K562 (cell line): ENCODE measurements around the gene SYF2. TPM values are rescaled to one million over a fixed set of nuclear protein-coding genes. Genes with fewer than 3 reads are reported as not detected.

Experiments used
- ARID4B ChIP-seq: sonication (generic); formaldehyde crosslinking; IDR thresholded peaks from 2 replicates; pipeline ENCODE4 v1.8.0; 2022; ENCODE audit warnings: mild to moderate bottlenecking, missing genetic modification reagents
- CREB3L1 ChIP-seq: fragments of 450-650 bp; IDR thresholded peaks from 2 replicates; pipeline ENCODE4 v1.6.1; 2014; ENCODE audit warnings: low read depth, mild to moderate bottlenecking, moderate library complexity, borderline replicate concordance
- CREB5 ChIP-seq: fragments of 250-450 bp; sonication (Bioruptor Pico); IDR thresholded peaks from 2 replicates; pipeline ENCODE4 v1.5.0; 2020; ENCODE audit warnings: mild to moderate bottlenecking
- HSF4 ChIP-seq: fragments of 250-450 bp; sonication (Bioruptor Pico); IDR thresholded peaks from 2 replicates; pipeline ENCODE4 v2.1.2; 2022; ENCODE audit warnings: mild to moderate bottlenecking, moderate library complexity, borderline replicate concordance
- JUND ChIP-seq, 2 experiments: IDR thresholded peaks; 2 replicates in 1 of 2; 3 replicates in 1 of 2; pipeline ENCODE4 v1.6.1; 2011; ENCODE audit warnings: borderline replicate concordance in 2 of 2, low read depth in 2 of 2, low read length in 2 of 2, improper control_type of control experiment in 1 of 2, missing biosample characterization in 1 of 2, missing genetic modification characterization in 1 of 2, missing genetic modification reagents in 1 of 2
- KLF13 ChIP-seq: fragments of 450-650 bp; IDR thresholded peaks from 2 replicates; pipeline ENCODE4 v1.6.1; 2016; ENCODE audit warnings: missing genetic modification characterization, low read depth, mild to moderate bottlenecking, missing compliant biosample characterization, moderate library complexity, borderline replicate concordance
- NR3C1 ChIP-seq: sonication (generic); formaldehyde crosslinking; IDR thresholded peaks from 2 replicates; pipeline ENCODE4 v1.8.1; 2022; ENCODE audit warnings: missing genetic modification reagents
- PKNOX1 ChIP-seq: fragments of 450-650 bp; IDR thresholded peaks from 2 replicates; pipeline ENCODE4 v1.6.1; 2016
- POLR2G ChIP-seq: fragments of 200-400 bp; formaldehyde crosslinking; IDR thresholded peaks from 2 replicates; pipeline ENCODE4 v1.6.1; 2017; ENCODE audit warnings: low read depth, mild to moderate bottlenecking, antibody characterized with exemption, low read length, moderate library complexity
- SMARCE1 ChIP-seq: fragments of 450-650 bp; IDR thresholded peaks from 2 replicates; pipeline ENCODE4 v1.7.1; 2016; ENCODE audit warnings: mild to moderate bottlenecking
- TFAM ChIP-seq: fragments of 250-450 bp; sonication (Bioruptor Pico); conservative IDR thresholded peaks from 2 replicates; pipeline ENCODE4 v1.5.0; 2021; ENCODE audit warnings: mild to moderate bottlenecking, moderate library complexity
- YY1 ChIP-seq, 3 experiments: IDR thresholded peaks; 2 replicates each; pipeline ENCODE4 v1.6.1; 2011; ENCODE audit warnings: low read length in 2 of 3, mild to moderate bottlenecking in 2 of 3, moderate library complexity in 2 of 3, borderline replicate concordance in 1 of 3, control low read depth in 1 of 3, low read depth in 1 of 3; ENCODE audit not compliant: insufficient read depth in 3 of 3, insufficient replicate concordance in 2 of 3, control insufficient read depth in 1 of 3, insufficient read length in 1 of 3; ENCODE audit errors: extremely low read depth in 1 of 3
- ZKSCAN3 ChIP-seq: fragments of 250-450 bp; sonication (Bioruptor Pico); IDR thresholded peaks from 2 replicates; pipeline ENCODE4 v1.4.0; 2020
- polyA plus RNA-seq, 8 experiments: library from polyadenylated mRNA; depleted of rRNA in 4 of 8; stranded (reverse) in 5 of 8; unstranded in 3 of 8; fragments of >200 nt; fragmentation: Nextera tagmentation in 2 of 8; fragmentation: Illumina TruSeq in 1 of 8; extraction: Ambion mirVana in 2 of 8; extraction: Trizol in 1 of 8; gene quantifications; 2 replicates each; pipeline versions ENCODE4 v1.2.1 to v1.2.3, GENCODE V29; 2011 to 2014; ENCODE audit warnings: inconsistent platforms in 1 of 8, missing spikeins in 1 of 8
- total RNA-seq, 7 experiments: library from RNA; depleted of rRNA in 6 of 7; stranded (reverse); fragments of >200 nt in 6 of 7; fragmentation: Illumina TruSeq in 2 of 7; extraction: Trizol in 2 of 7; gene quantifications; 2 replicates each; pipeline versions ENCODE4 v1.2.1 to v1.2.3, GENCODE V29; 2011 to 2021; ENCODE audit warnings: low replicate concordance in 1 of 7

Gene SYF2
- total and polyA plus RNA-seq, 9 of the 15 experiments (the other 6 are each of a cell fraction or from before 2014, with no cell fraction given) = 20.9 to 69.0 (median 43.2) TPM

GRCh38 chr1:25197235-25197975 is 34.9 kb downstream of the SYF2 start (continued):
- TF ChIP-seq CREB5 (no peak), NR3C1 (CRISPR knock-in tag) (no peak), SMARCE1 (no peak), PKNOX1 (peak; percentile 73), YY1 (IDR thresholded peaks at IDR 0.05; ENCODE audit: borderline replicate concordance in 1 of 3, control insufficient read depth in 1 of 3, extremely low read depth in 1 of 3, insufficient read depth in 3 of 3, insufficient read length in 1 of 3, insufficient replicate concordance in 2 of 3, low read depth in 1 of 3, low read length in 2 of 3) (peak in 1 of 3 experiments; percentile 17), TFAM (CRISPR knock-in tag) (no peak), CREB3L1 (no peak), ARID4B (CRISPR knock-in tag) (peak; percentile 41; the same call in 1 of the 2 replicates), POLR2G (no peak), ZKSCAN3 (CRISPR knock-in tag) (no peak), JUND (IDR thresholded peaks at IDR 0.05; ENCODE audit: borderline replicate concordance, low read depth, low read length) (no peak), JUND (tag; IDR thresholded peaks at IDR 0.05; ENCODE audit: borderline replicate concordance, low read depth, low read length) (no peak), HSF4 (CRISPR knock-in tag) (no peak), KLF13 (tag) (no peak)
